Bronchial epithelial cell (primary cell): ENCODE measurements around the gene LATS2. TPM values are rescaled to one million over a fixed set of nuclear protein-coding genes. Genes with fewer than 3 reads are reported as not detected.
"Not testable (repeated sequence)": the region's sequence is repeated elsewhere in the genome, so short reads cannot be mapped to it uniquely, and the experiment has no call there.

ENCODE experiments used
- DNase-seq: peaks from one replicate; pipeline ENCODE4 v3.0.0-alpha.2; 2010; ENCODE audit warnings: low read depth
- FAIRE-seq: peaks from 2 replicates; lab custom pipeline; 2011; peaks lifted over from hg19 to GRCh38; lab: Jason Lieb, UNC
- H3K27me3 ChIP-seq: 2 replicates; pipeline ENCODE4 v1.5.1; 2011; ENCODE audit warnings: low read length; ENCODE audit not compliant: control insufficient read depth, insufficient read depth
- H3K36me3 ChIP-seq: 2 replicates; pipeline ENCODE4 v1.5.1; 2011; ENCODE audit warnings: low read length; ENCODE audit not compliant: control insufficient read depth, insufficient read depth
- H3K4me3 ChIP-seq: 2 replicates; pipeline ENCODE4 v1.5.1; 2011; ENCODE audit warnings: mild to moderate bottlenecking, low read depth, low read length, control low read depth
- CTCF ChIP-seq: IDR thresholded peaks from 2 replicates; pipeline ENCODE4 v1.5.1; 2011; ENCODE audit warnings: mild to moderate bottlenecking, moderate library complexity, low read length, control low read depth, inconsistent platforms; ENCODE audit not compliant: insufficient read depth, severe bottlenecking
- total RNA-seq: library from RNA; depleted of rRNA; stranded (reverse); fragments of >200 nt; gene quantifications from 2 replicates; pipeline ENCODE4 v1.2.1, GENCODE V29; 2014

Gene LATS2
- total RNA-seq, 1 donor from 2014 or later = 5.3 TPM

- no peak for TF ChIP-seq CTCF
- FAIRE-seq = no peak
- peaks cover 5% of the 10 kb centered on the region for H3K36me3 ChIP-seq
- DNase-seq = no peak
- no peak overlapping the region for H3K4me3 ChIP-seq
- H3K27me3 ChIP-seq = no peaks in the 10 kb centered on the region
Measured at GRCh38 chr13:21050288-21051197, 10.8 kb downstream of the LATS2 start.

- not testable (repeated sequence) for H3K27me3 ChIP-seq, H3K4me3 ChIP-seq, FAIRE-seq, H3K36me3 ChIP-seq, DNase-seq
Measured at GRCh38 chr13:21049731-21050130, 11.7 kb downstream of the LATS2 start.

DNA sequence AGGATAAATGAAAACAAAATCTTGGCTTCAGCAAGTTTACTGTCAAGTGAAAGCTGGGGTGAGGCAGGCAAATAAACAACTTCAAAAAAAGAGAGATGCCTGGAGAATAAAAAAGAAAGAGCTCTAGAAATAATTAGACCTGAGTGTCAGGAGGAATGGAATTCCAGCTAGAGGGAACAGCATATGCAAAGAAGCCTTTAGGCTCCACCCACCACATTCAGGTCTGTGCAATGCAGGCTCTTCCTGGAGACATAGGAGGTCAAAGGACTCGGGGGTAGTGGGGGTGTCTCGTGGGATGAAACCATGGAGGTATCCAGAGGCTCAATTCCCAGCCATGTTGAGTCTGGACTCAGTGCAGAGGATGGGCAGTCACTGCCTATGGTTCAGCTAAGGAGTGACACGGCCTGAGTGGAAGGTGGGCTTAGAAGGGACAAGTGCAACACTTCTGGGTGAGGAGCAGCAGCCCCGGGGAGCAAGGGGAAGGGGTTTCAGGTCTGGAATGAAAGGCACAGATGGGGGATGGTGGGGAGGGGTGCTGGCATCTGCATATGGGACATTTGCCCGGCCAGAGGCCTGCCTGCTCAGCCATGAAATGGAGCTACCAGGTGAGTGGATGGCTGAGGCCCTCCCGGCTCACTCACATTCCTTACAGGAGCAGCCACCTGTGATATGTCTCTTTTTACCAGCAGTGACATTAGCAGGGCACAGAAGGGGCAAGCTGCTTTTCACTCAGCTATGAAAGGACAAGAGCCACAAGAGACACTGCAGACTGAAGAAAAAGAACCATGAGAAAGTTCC, 12.3 kb downstream of the LATS2 start:
- TF ChIP-seq CTCF = no peak
- Histone ChIP-seq H3K27me3 (no peaks in the 10 kb centered on the region), H3K4me3 (no peak overlapping the region), H3K36me3 (peaks cover 5% of the 10 kb centered on the region)
- DNase-seq = no peak
- no peak for FAIRE-seq

- H3K36me3 ChIP-seq = peaks cover 5% of the 10 kb centered on the region
- no peak overlapping the region for H3K4me3 ChIP-seq
- no peak for DNase-seq
- FAIRE-seq = no peak
- no peaks in the 10 kb centered on the region for H3K27me3 ChIP-seq
- no peak for TF ChIP-seq CTCF
Measured at GRCh38 chr13:21047591-21048282, 13.6 kb downstream of the LATS2 start.

- FAIRE-seq = no peak
- TF ChIP-seq CTCF = no peak
- Histone ChIP-seq H3K36me3 (peaks cover 5% of the 10 kb centered on the region), H3K4me3 (no peak overlapping the region), H3K27me3 (no peaks in the 10 kb centered on the region)
- DNase-seq = no peak
Measured at GRCh38 chr13:21047087-21047486, 14.3 kb downstream of the LATS2 start.
